H1 (cell line): Measurements from ENCODE around the gene FAM120C. TPM values are rescaled to one million over a fixed set of nuclear protein-coding genes. Genes with fewer than 3 reads are reported as not detected.

ENCODE experiments used
- CTCF ChIA-PET: fragments of 300-600 bp; sonication (Branson Sonifier 250); formaldehyde crosslinking; loops from one replicate; lab custom pipeline; 2021; ENCODE audit not compliant: partially characterized antibody; lab: Charles Lee
- POLR2A ChIA-PET: fragments of 300-600 bp; sonication (Branson Sonifier 250); formaldehyde crosslinking; loops from one replicate; lab custom pipeline; 2021; ENCODE audit warnings: inconsistent platforms; ENCODE audit not compliant: partially characterized antibody; lab: Charles Lee
- DNase-seq, 2 experiments: peaks; one replicate each; pipeline versions ENCODE4 v3.0.0 to v3.0.0-alpha.2; 2010 to 2022; ENCODE audit warnings: low spot score in 2 of 2, low read depth in 1 of 2, mixed read lengths in 1 of 2
- FAIRE-seq: peaks from 2 replicates; lab custom pipeline; 2011; peaks lifted over from hg19 to GRCh38; lab: Jason Lieb, UNC
- H2AFZ ChIP-seq: 2 replicates; pipeline ENCODE4 v1.8.1; 2012; ENCODE audit warnings: low read length, inconsistent platforms
- H2AK5ac ChIP-seq: 2 replicates; pipeline ENCODE4 v1.6.1; 2013; ENCODE audit warnings: low read depth, low read length
- H2BK120ac ChIP-seq: replicated peaks from 2 replicates; pipeline ENCODE3; 2013; ENCODE audit warnings: low read depth, low read length, inconsistent platforms
- H2BK12ac ChIP-seq: 2 replicates; pipeline ENCODE4 v1.6.1; 2013; ENCODE audit warnings: low read depth, low read length
- H2BK15ac ChIP-seq: 2 replicates; pipeline ENCODE4 v1.6.1; 2013; ENCODE audit warnings: low read length
- H2BK20ac ChIP-seq: 2 replicates; pipeline ENCODE4 v1.6.1; 2013; ENCODE audit warnings: low read length
- H2BK5ac ChIP-seq: 2 replicates; pipeline ENCODE4 v1.6.1; 2013; ENCODE audit warnings: low read depth, low read length
- H3K14ac ChIP-seq: 2 replicates; pipeline ENCODE4 v1.6.1; 2013; ENCODE audit warnings: inconsistent platforms; ENCODE audit not compliant: insufficient read length
- H3K18ac ChIP-seq: 2 replicates; pipeline ENCODE4 v1.6.1; 2013; ENCODE audit warnings: low read length; ENCODE audit errors: extremely low read depth
- H3K23ac ChIP-seq: 2 replicates; pipeline ENCODE4 v1.6.1; 2013; ENCODE audit warnings: inconsistent platforms; ENCODE audit not compliant: insufficient read length
- H3K23me2 ChIP-seq: 2 replicates; pipeline ENCODE4 v1.6.1; 2013; ENCODE audit warnings: low read depth, low read length
- H3K27ac ChIP-seq: 2 replicates; pipeline ENCODE4 v1.6.1; 2011; ENCODE audit warnings: low read depth, low read length, inconsistent platforms
- H3K27me3 ChIP-seq, 4 experiments: replicated peaks in 1 of 4; 1 replicate in 1 of 4; 2 replicates in 3 of 4; pipeline versions ENCODE4 v1.6.1 to v1.8.1; 2011 to 2013; ENCODE audit warnings: low read length in 3 of 4, mild to moderate bottlenecking in 3 of 4, inconsistent platforms in 2 of 4, mixed read lengths in 2 of 4, moderate library complexity in 1 of 4; ENCODE audit not compliant: control insufficient read depth in 3 of 4, insufficient read depth in 3 of 4; ENCODE audit errors: extremely low read depth in 1 of 4
- H3K36me3 ChIP-seq, 4 experiments: 2 replicates each; pipeline versions ENCODE4 v1.6.1 to v1.8.1; 2011 to 2013; ENCODE audit warnings: mild to moderate bottlenecking in 4 of 4, low read length in 3 of 4, moderate library complexity in 2 of 4, control low read depth in 1 of 4, inconsistent platforms in 1 of 4; ENCODE audit not compliant: insufficient read depth in 4 of 4, control insufficient read depth in 2 of 4
- H3K4ac ChIP-seq: replicated peaks from 2 replicates; pipeline ENCODE3; 2013; ENCODE audit warnings: low read length, low read depth, mixed read lengths, inconsistent platforms; ENCODE audit not compliant: insufficient read length
- H3K4me1 ChIP-seq, 4 experiments: replicated peaks in 1 of 4; 1 replicate in 1 of 4; 2 replicates in 3 of 4; pipeline versions ENCODE4 v1.6.1 to v1.8.1; 2011 to 2013; ENCODE audit warnings: low read length in 3 of 4, inconsistent platforms in 2 of 4, mixed read lengths in 1 of 4; ENCODE audit not compliant: insufficient read depth in 4 of 4, control insufficient read depth in 3 of 4
- H3K4me2 ChIP-seq, 2 experiments: 2 replicates each; pipeline versions ENCODE4 v1.6.1 to v1.8.1; 2011 to 2013; ENCODE audit warnings: low read depth in 2 of 2, low read length in 2 of 2, control low read depth in 1 of 2, inconsistent platforms in 1 of 2, mild to moderate bottlenecking in 1 of 2; ENCODE audit not compliant: insufficient read depth in 1 of 2
- H3K4me3 ChIP-seq, 4 experiments: fragments of 200-600, 300-600 bp in 1 of 4; sonication (generic), shearing (Covaris generic), sonication (Bioruptor Twin) in 1 of 4; 2 replicates each; pipeline versions ENCODE4 v1.5.1 to v1.8.1; 2011 to 2016; ENCODE audit warnings: low read length in 4 of 4, low read depth in 3 of 4, control low read depth in 2 of 4, inconsistent platforms in 2 of 4, mild to moderate bottlenecking in 2 of 4, mixed read lengths in 1 of 4, moderate library complexity in 1 of 4; ENCODE audit not compliant: insufficient read depth in 2 of 4; ENCODE audit errors: extremely low read depth in 1 of 4
- H3K56ac ChIP-seq: replicated peaks from 2 replicates; pipeline ENCODE3; 2013; ENCODE audit warnings: low read depth, mild to moderate bottlenecking, mixed read lengths, low read length, inconsistent platforms; ENCODE audit not compliant: insufficient read length
- H3K79me1 ChIP-seq: 2 replicates; pipeline ENCODE4 v1.6.1; 2013; ENCODE audit warnings: low read depth, low read length, control low read depth
- H3K79me2 ChIP-seq, 2 experiments: 2 replicates each; pipeline versions ENCODE4 v1.6.1 to v1.8.1; 2012 to 2013; ENCODE audit warnings: low read length in 2 of 2, mild to moderate bottlenecking in 2 of 2, inconsistent platforms in 1 of 2; ENCODE audit not compliant: insufficient read depth in 2 of 2, control insufficient read depth in 1 of 2
- H3K9ac ChIP-seq, 4 experiments: replicated peaks in 1 of 4; 1 replicate in 1 of 4; 2 replicates in 3 of 4; pipeline versions ENCODE4 v1.6.1 to v1.8.1; 2011 to 2013; ENCODE audit warnings: low read depth in 3 of 4, low read length in 3 of 4, control low read depth in 2 of 4, mild to moderate bottlenecking in 2 of 4, moderate library complexity in 2 of 4, inconsistent platforms in 1 of 4; ENCODE audit errors: extremely low read depth in 1 of 4
- H3K9me3 ChIP-seq, 2 experiments: 2 replicates each; pipeline versions ENCODE4 v1.6.1 to v1.8.1; 2012 to 2013; ENCODE audit warnings: mild to moderate bottlenecking in 2 of 2, moderate library complexity in 2 of 2, control low read depth in 1 of 2, inconsistent platforms in 1 of 2, low read depth in 1 of 2, low read length in 1 of 2, mixed read lengths in 1 of 2; ENCODE audit not compliant: insufficient read depth in 2 of 2
- H4K20me1 ChIP-seq, 2 experiments: replicated peaks in 1 of 2; 2 replicates each; pipeline versions ENCODE3 to v1.8.1; 2011 to 2013; ENCODE audit warnings: inconsistent platforms in 2 of 2, low read length in 2 of 2, mild to moderate bottlenecking in 1 of 2; ENCODE audit not compliant: insufficient read depth in 2 of 2, control insufficient read depth in 1 of 2
- H4K5ac ChIP-seq: 2 replicates; pipeline ENCODE4 v1.6.1; 2013; ENCODE audit warnings: low read length, low read depth, mixed read lengths, inconsistent platforms; ENCODE audit not compliant: insufficient read length
- H4K8ac ChIP-seq: 2 replicates; pipeline ENCODE4 v1.8.0; 2013; ENCODE audit warnings: mild to moderate bottlenecking, moderate library complexity, low read length, inconsistent platforms; ENCODE audit not compliant: insufficient read depth; ENCODE audit errors: extremely low read depth
- H4K91ac ChIP-seq: replicated peaks from 2 replicates; pipeline ENCODE3; 2013; ENCODE audit warnings: low read length, mixed read lengths, inconsistent platforms; ENCODE audit not compliant: insufficient read length
- CBX5 ChIP-seq: fragments of 300-800, 300-1000 bp; sonication (generic); IDR thresholded peaks from 2 replicates; pipeline ENCODE4 v1.7.1; 2016; ENCODE audit warnings: antibody characterized with exemption, low read length, low read depth
- SUZ12 ChIP-seq: fragments of 200-600 bp; sonication (generic); IDR thresholded peaks from 2 replicates; pipeline ENCODE4 v1.6.1; 2012; ENCODE audit warnings: mild to moderate bottlenecking, inconsistent platforms, low read length, moderate library complexity, mixed read lengths
- whole genome bisulfite sequencing, 2 experiments: shearing (Covaris generic) in 1 of 2; methylation state at CpG; one replicate each; pipeline versions ENCODE4 v1.1.6 to v1.1.7; 2013 to 2015; ENCODE audit warnings: low lambda C conversion rate in 2 of 2, mixed read lengths in 2 of 2, inconsistent platforms in 1 of 2, low coverage in 1 of 2, missing lambda C conversion rate in 1 of 2; ENCODE audit not compliant: insufficient replicate concordance in 2 of 2, insufficient coverage in 1 of 2, insufficient read length in 1 of 2; ENCODE audit errors: extremely low coverage in 1 of 2, missing lambda C conversion rate in 1 of 2; 5-methylcytosine and 5-hydroxymethylcytosine counted together
- polyA plus RNA-seq, 7 experiments: library from polyadenylated mRNA; depleted of rRNA in 3 of 7; stranded (reverse) in 5 of 7; unstranded in 2 of 7; fragments of >200 nt in 5 of 7; fragments of 200-250 nt in 2 of 7; gene quantifications; 1 replicate in 5 of 7; 2 replicates in 1 of 7; 4 replicates in 1 of 7; pipeline versions ENCODE4 v1.2.1 to v1.2.3, GENCODE V29; 2011 to 2013; ENCODE audit warnings: missing spikeins in 2 of 7, mixed read lengths in 2 of 7
- total RNA-seq: library from RNA; stranded (reverse); fragmentation: NEBNext Ultra II Directional; extraction: Animal tissue kit (Norgen Biotek cat#: 25700); gene quantifications from 2 replicates; pipeline ENCODE4 v1.2.1, GENCODE V29; 2021

The FAM120C gene
- total and polyA plus RNA-seq, 2 of the 8 experiments (the other 6 are each of a cell fraction or from before 2014, with no cell fraction given) = 4.4 to 8.1 TPM

GRCh38 chrX:54173791-54174190, 9.3 kb downstream of the FAM120C start:
- no peak overlapping the region for H4K91ac ChIP-seq
- ChIA-PET POLR2A (interaction anchor here (1.9 kb wide), 1 partner anchor 9 kb away, joined by 4 read pairs; the partner anchor contains the start of gene FAM120C), CTCF (no interaction called here)
- 85% methylated on average over 3 of the region's 3 CpGs; no CpG with 5 or more reads in 1 of the 2 experiments for WGBS, 2 experiments
- no peak overlapping the region for H3K56ac ChIP-seq
- no peak overlapping the region for H2BK20ac ChIP-seq
- H4K8ac ChIP-seq = no peak overlapping the region
- no peak overlapping the region for H2AK5ac ChIP-seq
- no peak overlapping the region for H3K4me3 ChIP-seq
- peaks cover 0 to 25% of the 10 kb centered on the region in 2 experiments; a peak in 3 of 4 replicates for H3K79me2 ChIP-seq
- H3K9me3 ChIP-seq = no peaks in the 10 kb centered on the region
- H3K27me3 ChIP-seq = no peaks in the 10 kb centered on the region
- no peak overlapping the region for H3K9ac ChIP-seq
- DNase-seq (no peak), FAIRE-seq (no peak)
- no peak overlapping the region for H2AFZ ChIP-seq
- H2BK120ac ChIP-seq = no peak overlapping the region
- H3K27ac ChIP-seq = no peak overlapping the region
- H2BK15ac ChIP-seq = no peak overlapping the region
- peaks cover 0 to 2% of the 10 kb centered on the region in 2 experiments for H4K20me1 ChIP-seq
- H4K5ac ChIP-seq = no peak overlapping the region
- H3K14ac ChIP-seq = no peak overlapping the region
- H2BK5ac ChIP-seq = no peak overlapping the region
- no peaks in the 10 kb centered on the region for H3K23me2 ChIP-seq
- H3K4me1 ChIP-seq = no peaks in the 10 kb centered on the region
- H3K18ac ChIP-seq = no peak overlapping the region
- H3K4me2 ChIP-seq = no peak overlapping the region
- no peak overlapping the region for H3K4ac ChIP-seq
- H3K79me1 ChIP-seq = no peaks in the 10 kb centered on the region
- H2BK12ac ChIP-seq = no peak overlapping the region
- peaks cover 0 to 4% (median 0%) of the 10 kb centered on the region in 4 experiments; a peak in 2 of 8 replicates for H3K36me3 ChIP-seq
- no peak overlapping the region for H3K23ac ChIP-seq
- TF ChIP-seq CBX5 (no peak), SUZ12 (no peak)
